ENCODE data around the gene NPR3. TPM values are rescaled to one million over a fixed set of nuclear protein-coding genes. Genes with fewer than 3 reads are reported as not detected.

Gene NPR3
- total and polyA plus RNA-seq, 4 donors: 0.70 to 15.4 (median 2.2) TPM

GRCh38 chr5:32839106-32839505 lies 128.0 kb downstream of the NPR3 start:
- no peak overlapping the region for H3K4me3 ChIP-seq (ENCODE audit: low read depth in 1 of 3, low read length in 3 of 3)
- no peak overlapping the region for H3K9ac ChIP-seq (ENCODE audit: low read depth in 1 of 2, low read length in 2 of 2)
- H3K9me3 ChIP-seq (ENCODE audit: control insufficient read depth in 4 of 4, low read length in 3 of 4): no peaks in the 10 kb centered on the region
- TF ChIP-seq ZBTB33 (IDR thresholded peaks at IDR 0.05) (no peak), HNF4A (conservative IDR thresholded peaks at IDR 0.05) (no peak), MAX (IDR thresholded peaks at IDR 0.05) (no peak), REST (IDR thresholded peaks at IDR 0.05) (no peak), SP1 (IDR thresholded peaks at IDR 0.05) (no peak), CTCF (IDR thresholded peaks at IDR 0.05; ENCODE audit: low read depth, low read length, missing input control) (no peak), YY1 (IDR thresholded peaks at IDR 0.05) (no peak), NR2F2 (IDR thresholded peaks at IDR 0.05) (no peak)
- WGBS: 91% methylated on average over 2 of the region's 2 CpGs
- H3K4me1 ChIP-seq (ENCODE audit: control insufficient read depth in 4 of 4, insufficient read depth in 4 of 4, low read length in 3 of 4): no peaks in the 10 kb centered on the region
- peaks cover 0 to 4% (median 0%) of the 10 kb centered on the region in 4 donors for H3K27me3 ChIP-seq (ENCODE audit: control insufficient read depth in 4 of 4, insufficient read depth in 4 of 4, low read length in 3 of 4)
- no peaks in the 10 kb centered on the region for H3K36me3 ChIP-seq (ENCODE audit: control insufficient read depth in 4 of 4, insufficient read depth in 3 of 4, low read depth in 1 of 4, low read length in 3 of 4)
- no peak overlapping the region for H3K27ac ChIP-seq (ENCODE audit: low read depth in 1 of 2, low read length in 2 of 2)
- no peak for DNase-seq (ENCODE audit: low spot score)

- Histone ChIP-seq H3K9me3 (ENCODE audit: control insufficient read depth in 4 of 4, low read length in 3 of 4) (no peaks in the 10 kb centered on the region), H3K27ac (ENCODE audit: low read depth in 1 of 2, low read length in 2 of 2) (no peak overlapping the region), H3K27me3 (ENCODE audit: control insufficient read depth in 4 of 4, insufficient read depth in 4 of 4, low read length in 3 of 4) (peaks cover 0 to 4% (median 0%) of the 10 kb centered on the region in 4 donors), H3K9ac (ENCODE audit: low read depth in 1 of 2, low read length in 2 of 2) (no peak overlapping the region), H3K4me1 (ENCODE audit: control insufficient read depth in 4 of 4, insufficient read depth in 4 of 4, low read length in 3 of 4) (no peaks in the 10 kb centered on the region), H3K36me3 (ENCODE audit: control insufficient read depth in 4 of 4, insufficient read depth in 3 of 4, low read depth in 1 of 4, low read length in 3 of 4) (no peaks in the 10 kb centered on the region), H3K4me3 (ENCODE audit: low read depth in 1 of 3, low read length in 3 of 3) (no peak overlapping the region)
- WGBS: 91% methylated on average over 3 of the region's 3 CpGs
- no peak for DNase-seq (ENCODE audit: low spot score)
- TF ChIP-seq HNF4G (IDR thresholded peaks at IDR 0.05) (no peak), EGR1 (IDR thresholded peaks at IDR 0.05; ENCODE audit: low read depth in 2 of 2) (no peak), CTCF (IDR thresholded peaks at IDR 0.05; ENCODE audit: low read depth, low read length, missing input control) (no peak), FOXA1 (IDR thresholded peaks at IDR 0.05) (no peak), FOXA2 (IDR thresholded peaks at IDR 0.05) (no peak), NR2F2 (IDR thresholded peaks at IDR 0.05) (no peak), ZBTB33 (IDR thresholded peaks at IDR 0.05) (no peak), SP1 (IDR thresholded peaks at IDR 0.05) (no peak), REST (IDR thresholded peaks at IDR 0.05) (no peak), JUND (IDR thresholded peaks at IDR 0.05) (no peak), RXRA (IDR thresholded peaks at IDR 0.05) (no peak), HNF4A (conservative IDR thresholded peaks at IDR 0.05) (no peak), MAX (IDR thresholded peaks at IDR 0.05) (no peak), YY1 (IDR thresholded peaks at IDR 0.05) (no peak), TAF1 (conservative IDR thresholded peaks at IDR 0.05) (no peak)
Observed at GRCh38 chr5:32840606-32841005, 129.5 kb downstream of the NPR3 start.

Data from liver (tissue), 9 donors.